HepG2 (cell line): ENCODE data around the gene SERAC1. TPM values are rescaled to one million over a fixed set of nuclear protein-coding genes. Genes with fewer than 3 reads are reported as not detected.
A peak's percentile ranks its signal among the peaks of the same experiment; 100 is the strongest.

ENCODE experiments used
- ATAC-seq: fragments of 200-7000 bp; cut with Tn5 transposase; 3 replicates; pipeline ENCODE4 v1.9.1; 2020; ENCODE audit warnings: mild to moderate bottlenecking, moderate library complexity
- BruUV-seq: library from RNA; stranded (reverse); fragments of 400-500 nt; replicated peaks from 2 replicates; lab custom pipeline; 2021; lab: Mats Ljungman, UMichigan
- CTCF ChIA-PET: fragments of 300-600 bp; formaldehyde crosslinking; extraction: SDS; loops from one replicate; lab custom pipeline; 2021; ENCODE audit warnings: low total read pairs, inconsistent platforms, low intra/inter-chr PET ratio; lab: Yijun Ruan, JAX
- POLR2A ChIA-PET: fragments of 350-600 bp; sonication (Branson Sonifier 250); formaldehyde crosslinking; loops from one replicate; lab custom pipeline; 2020; ENCODE audit warnings: antibody characterized with exemption, inconsistent platforms; lab: Yijun Ruan, JAX
- DNase-seq: peaks from one replicate; pipeline ENCODE4 v3.0.0-alpha.2; 2015; ENCODE audit warnings: low spot score
- FAIRE-seq: peaks from 3 replicates; lab custom pipeline; 2011; peaks lifted over from hg19 to GRCh38; lab: Jason Lieb, UNC
- H2AFZ ChIP-seq: one replicate; pipeline ENCODE4 v1.6.1; 2011; ENCODE audit warnings: low read length, inconsistent platforms
- H3K27ac ChIP-seq: fragments of 300-600 bp; 3 replicates; pipeline ENCODE4 v1.8.0; 2011; ENCODE audit warnings: mixed run types, mild to moderate bottlenecking, mixed read lengths, low read length, inconsistent platforms; ENCODE audit not compliant: insufficient read depth; ENCODE audit errors: extremely low read length
- H3K27me3 ChIP-seq, 2 experiments: fragments of 200-600 bp in 1 of 2; 2 replicates in 1 of 2; 3 replicates in 1 of 2; pipeline versions ENCODE4 v1.6.0 to v1.8.0; 2011; ENCODE audit warnings: low read length in 2 of 2, mild to moderate bottlenecking in 2 of 2, moderate library complexity in 2 of 2, inconsistent platforms in 1 of 2; ENCODE audit not compliant: insufficient read depth in 2 of 2, control insufficient read depth in 1 of 2
- H3K36me3 ChIP-seq, 2 experiments: fragments of 200-600 bp in 1 of 2; replicated peaks in 1 of 2; 2 replicates in 1 of 2; 3 replicates in 1 of 2; pipeline versions ENCODE4 v1.5.1 to v1.8.0; 2011; ENCODE audit warnings: low read length in 2 of 2, inconsistent platforms in 1 of 2; ENCODE audit not compliant: insufficient read depth in 2 of 2, control insufficient read depth in 1 of 2
- H3K4me1 ChIP-seq: 2 replicates; pipeline ENCODE4 v1.5.1; 2012; ENCODE audit warnings: low read length, inconsistent platforms; ENCODE audit not compliant: insufficient read depth
- H3K4me2 ChIP-seq: 2 replicates; pipeline ENCODE4 v1.6.0; 2011; ENCODE audit warnings: low read depth, low read length, inconsistent platforms
- H3K4me3 ChIP-seq, 3 experiments: fragments of 200-600 bp in 1 of 3; sonication (generic), shearing (Covaris generic) in 1 of 3; replicated peaks in 1 of 3; 2 replicates each; pipeline ENCODE4 v1.5.1; 2011 to 2016; ENCODE audit warnings: low read length in 3 of 3, inconsistent platforms in 2 of 3, low read depth in 2 of 3, mild to moderate bottlenecking in 2 of 3, control low read depth in 1 of 3, mixed read lengths in 1 of 3; ENCODE audit not compliant: insufficient read depth in 1 of 3
- H3K79me2 ChIP-seq: one replicate; pipeline ENCODE4 v1.6.1; 2011; ENCODE audit warnings: low read length, inconsistent platforms; ENCODE audit not compliant: insufficient read depth
- H3K9ac ChIP-seq: 2 replicates; pipeline ENCODE4 v1.6.0; 2011; ENCODE audit warnings: mild to moderate bottlenecking, low read depth, low read length, inconsistent platforms; ENCODE audit not compliant: insufficient read depth
- H3K9me3 ChIP-seq: 2 replicates; pipeline ENCODE4 v1.5.1; 2012; ENCODE audit warnings: mild to moderate bottlenecking, low read length
- H4K20me1 ChIP-seq: 2 replicates; pipeline ENCODE4 v1.6.0; 2011; ENCODE audit warnings: inconsistent platforms, mild to moderate bottlenecking, low read length, moderate library complexity; ENCODE audit not compliant: insufficient read depth
- ARID3A ChIP-seq: IDR thresholded peaks from 2 replicates; pipeline ENCODE4 v1.6.1; 2012; ENCODE audit warnings: low read depth, low read length, improper control_type of control experiment
- CTCF ChIP-seq: sonication (generic); formaldehyde crosslinking; IDR thresholded peaks from 2 replicates; pipeline ENCODE4 v1.5.0; 2020; ENCODE audit warnings: mild to moderate bottlenecking, missing genetic modification reagents, moderate library complexity
- HES4 ChIP-seq: sonication (generic); formaldehyde crosslinking; IDR thresholded peaks from 2 replicates; pipeline ENCODE4 v1.9.0; 2021; ENCODE audit warnings: mild to moderate bottlenecking, missing genetic modification reagents, borderline replicate concordance
- HMGA1 ChIP-seq: sonication (generic); formaldehyde crosslinking; conservative IDR thresholded peaks from 2 replicates; pipeline ENCODE4 v1.4.0; 2020; ENCODE audit warnings: missing genetic modification reagents
- HOXA9 ChIP-seq: sonication (generic); formaldehyde crosslinking; IDR thresholded peaks from 2 replicates; pipeline ENCODE4 v1.8.1; 2022; ENCODE audit warnings: missing genetic modification reagents, mild to moderate bottlenecking, moderate library complexity, borderline replicate concordance
- NFKBIZ ChIP-seq: IDR thresholded peaks from 2 replicates; pipeline ENCODE4 v1.6.1; 2018; ENCODE audit warnings: missing genetic modification reagents, missing compliant biosample characterization
- RAD21 ChIP-seq: fragments of 450-650 bp; formaldehyde crosslinking; IDR thresholded peaks from 2 replicates; pipeline ENCODE4 v1.5.0; 2020; ENCODE audit warnings: mild to moderate bottlenecking
- RXRB ChIP-seq: IDR thresholded peaks from 2 replicates; pipeline ENCODE4 v1.6.1; 2016; ENCODE audit warnings: borderline replicate concordance, missing genetic modification reagents, missing compliant biosample characterization
- SMC3 ChIP-seq: IDR thresholded peaks from 2 replicates; pipeline ENCODE4 v1.6.1; 2011; ENCODE audit warnings: low read length, improper control_type of control experiment
- SRSF9 ChIP-seq: fragments of 200-400 bp; formaldehyde crosslinking; IDR thresholded peaks from 2 replicates; pipeline ENCODE4 v1.6.1; 2018; ENCODE audit warnings: borderline replicate concordance, mild to moderate bottlenecking, low read depth, low read length; ENCODE audit not compliant: insufficient read depth, poor library complexity, severe bottlenecking
- STAG1 ChIP-seq: sonication (generic); formaldehyde crosslinking; IDR thresholded peaks from 2 replicates; pipeline ENCODE4 v1.4.0; 2020; ENCODE audit warnings: missing genetic modification reagents
- TAF1 ChIP-seq: sonication (generic); formaldehyde crosslinking; IDR thresholded peaks from 2 replicates; pipeline ENCODE4 v1.4.0; 2020; ENCODE audit warnings: missing genetic modification reagents
- ZFP62 ChIP-seq: sonication (generic); formaldehyde crosslinking; IDR thresholded peaks from 2 replicates; pipeline ENCODE4 v1.4.0; 2020; ENCODE audit warnings: missing genetic modification reagents
- ZNF451 ChIP-seq: sonication (generic); formaldehyde crosslinking; IDR thresholded peaks from 2 replicates; pipeline ENCODE4 v1.5.0; 2020; ENCODE audit warnings: mild to moderate bottlenecking, missing genetic modification reagents
- ZNF512 ChIP-seq: sonication (generic); formaldehyde crosslinking; IDR thresholded peaks from 2 replicates; pipeline ENCODE4 v1.4.0; 2020; ENCODE audit warnings: mild to moderate bottlenecking, missing genetic modification reagents
- ZNF891 ChIP-seq: sonication (generic); formaldehyde crosslinking; IDR thresholded peaks from 2 replicates; pipeline ENCODE4 v1.5.0; 2020; ENCODE audit warnings: mild to moderate bottlenecking, missing genetic modification reagents
- WGBS: methylation state at CpG from one replicate; pipeline ENCODE4 v1.1.6; 2017; ENCODE audit warnings: low lambda C conversion rate; 5-methylcytosine and 5-hydroxymethylcytosine counted together
- in situ Hi-C: cut with HindIII; loops from 2 replicates; pipeline ENCODE4 v1.10.0; 2017; ENCODE audit warnings: low pct_unique_long_range_greater_than_20kb; ENCODE audit not compliant: extremely low pct_ligation_motif_present
- intact Hi-C: fragments of 100-400 bp; cut with micrococcal nuclease; formaldehyde crosslinking; loops from one replicate; pipeline ENCODE4 v1.10.0; 2022; ENCODE audit not compliant: unreplicated experiment
- polyA plus RNA-seq, 8 experiments: library from polyadenylated mRNA; depleted of rRNA in 3 of 8; stranded (reverse) in 7 of 8; unstranded in 1 of 8; fragments of >200 nt; fragmentation: Illumina TruSeq in 4 of 8; extraction: Trizol in 4 of 8; gene quantifications; 2 replicates each; pipeline versions ENCODE4 v1.2.1 to v1.2.3, GENCODE V29; 2011 to 2016; ENCODE audit warnings: low read depth in 4 of 8, missing spikeins in 1 of 8, mixed read lengths in 1 of 8; ENCODE audit not compliant: insufficient read depth in 1 of 8
- total RNA-seq, 5 experiments: library from RNA; depleted of rRNA; stranded (reverse); fragments of >200 nt; fragmentation: Illumina TruSeq; extraction: Trizol; gene quantifications; 2 replicates each; pipeline ENCODE4 v1.2.3, GENCODE V29; 2016; ENCODE audit warnings: low read depth in 1 of 5
- TF ChIP-seq, protein P1 (sequence below): sonication (generic); formaldehyde crosslinking; IDR thresholded peaks from 2 replicates; pipeline ENCODE4 v1.8.1; 2023; ENCODE audit warnings: mild to moderate bottlenecking, missing genetic modification reagents, borderline replicate concordance
- TF ChIP-seq, protein P2 (sequence below): sonication (generic); formaldehyde crosslinking; IDR thresholded peaks from 2 replicates; pipeline ENCODE4 v1.4.0; 2020; ENCODE audit warnings: mild to moderate bottlenecking, missing genetic modification reagents

Gene SERAC1
- total and polyA plus RNA-seq, 2 of the 13 experiments (the other 11 are each of a cell fraction or from before 2014, with no cell fraction given) = 4.5 to 8.1 TPM

DNA sequence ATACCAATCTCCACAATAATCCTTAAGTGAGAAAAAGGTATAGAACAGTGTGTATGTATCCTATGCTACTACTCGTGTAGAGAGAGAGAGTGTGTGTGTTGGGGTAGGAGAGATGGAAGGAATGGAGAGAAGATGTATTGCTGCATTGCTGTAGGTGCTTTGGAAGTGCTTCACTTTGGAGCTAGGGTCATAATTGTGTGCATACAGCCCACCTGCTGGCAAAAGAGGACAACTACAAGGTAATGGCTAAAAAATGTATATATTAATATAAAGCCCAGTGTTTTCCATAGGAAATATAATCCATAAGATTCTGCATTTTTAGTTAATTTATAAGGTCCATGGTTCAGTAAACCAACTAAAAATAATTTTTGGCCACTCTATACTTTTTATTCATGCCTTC is 36.1 kb downstream of the SERAC1 start:
- intact Hi-C loops = loop anchor here (2.0 kb wide), 1 partner anchor 375 kb away; no protein-coding TSS in a partner anchor
- BruUV-seq = no TSS peak
- TF ChIP-seq RAD21 (CRISPR knock-in tag) (peak; percentile 43; the same call in 1 of the 2 replicates), HOXA9 (CRISPR knock-in tag) (no peak), NFKBIZ (no peak), ZFP62 (no peak), ARID3A (0 out of 2 replicates have a peak, but pooled peaks have one; percentile 26), TAF1 (CRISPR knock-in tag) (no peak), CTCF (peak; percentile 78), HMGA1 (CRISPR knock-in tag) (no peak), HES4 (CRISPR knock-in tag) (no peak), ZNF891 (CRISPR knock-in tag) (no peak), SRSF9 (no peak), STAG1 (CRISPR knock-in tag) (peak; percentile 92), ZNF451 (CRISPR knock-in tag) (no peak), SMC3 (peak; percentile 57), ZNF512 (CRISPR knock-in tag) (no peak), RXRB (CRISPR knock-in tag) (0 out of 2 replicates have a peak, but pooled peaks have one; percentile 26)
- TF ChIP-seq, protein P1, sequence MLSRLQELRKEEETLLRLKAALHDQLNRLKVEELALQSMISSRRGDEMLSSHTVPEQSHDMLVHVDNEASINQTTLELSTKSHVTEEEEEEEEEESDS = no peak
- TF ChIP-seq, protein P2, sequence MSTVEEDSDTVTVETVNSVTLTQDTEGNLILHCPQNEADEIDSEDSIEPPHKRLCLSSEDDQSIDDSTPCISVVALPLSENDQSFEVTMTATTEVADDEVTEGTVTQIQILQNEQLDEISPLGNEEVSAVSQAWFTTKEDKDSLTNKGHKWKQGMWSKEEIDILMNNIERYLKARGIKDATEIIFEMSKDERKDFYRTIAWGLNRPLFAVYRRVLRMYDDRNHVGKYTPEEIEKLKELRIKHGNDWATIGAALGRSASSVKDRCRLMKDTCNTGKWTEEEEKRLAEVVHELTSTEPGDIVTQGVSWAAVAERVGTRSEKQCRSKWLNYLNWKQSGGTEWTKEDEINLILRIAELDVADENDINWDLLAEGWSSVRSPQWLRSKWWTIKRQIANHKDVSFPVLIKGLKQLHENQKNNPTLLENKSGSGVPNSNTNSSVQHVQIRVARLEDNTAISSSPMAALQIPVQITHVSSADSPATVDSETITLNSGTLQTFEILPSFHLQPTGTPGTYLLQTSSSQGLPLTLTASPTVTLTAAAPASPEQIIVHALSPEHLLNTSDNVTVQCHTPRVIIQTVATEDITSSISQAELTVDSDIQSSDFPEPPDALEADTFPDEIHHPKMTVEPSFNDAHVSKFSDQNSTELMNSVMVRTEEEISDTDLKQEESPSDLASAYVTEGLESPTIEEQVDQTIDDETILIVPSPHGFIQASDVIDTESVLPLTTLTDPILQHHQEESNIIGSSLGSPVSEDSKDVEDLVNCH (CRISPR knock-in tag) = no peak

More for the DNA sequence above, 36.1 kb downstream of the SERAC1 start:
- no peaks in the 10 kb centered on the region for H3K27me3 ChIP-seq
- H2AFZ ChIP-seq = no peak overlapping the region
- H3K4me1 ChIP-seq = no peaks in the 10 kb centered on the region
- in situ Hi-C loops = no loop called here
- DNase-seq (peak; percentile 58), FAIRE-seq (peak; percentile 83), ATAC-seq (peak; percentile 96)
- H4K20me1 ChIP-seq = no peaks in the 10 kb centered on the region
- no peaks in the 10 kb centered on the region; a peak in 1 of 5 replicates for H3K36me3 ChIP-seq
- no peak overlapping the region for H3K27ac ChIP-seq
- ChIA-PET CTCF (interaction anchor here (1.1 kb wide), 1 partner anchor 11 kb away, joined by 3 read pairs; no protein-coding TSS in a partner anchor), POLR2A (interaction anchor here (0.9 kb wide), 1 partner anchor 375 kb away, joined by 4 read pairs; no protein-coding TSS in a partner anchor)
- H3K4me2 ChIP-seq = no peak overlapping the region
- H3K79me2 ChIP-seq = no peaks in the 10 kb centered on the region
- no peak overlapping the region for H3K4me3 ChIP-seq
- 12% methylated on average over 1 of the region's 1 CpG for WGBS
- H3K9me3 ChIP-seq = no peaks in the 10 kb centered on the region
- H3K9ac ChIP-seq = no peak overlapping the region
